GM19455 (cell line): ENCODE measurements around the gene DGKZ.
"Not testable (repeated sequence)": the region's sequence is repeated elsewhere in the genome, so short reads cannot be mapped to it uniquely, and the experiment has no call there.

Experiments
- ATAC-seq: cut with Tn5 transposase; IDR thresholded peaks from one replicate; pipeline ENCODE4 v1.9.1; 2021; ENCODE audit not compliant: unreplicated experiment

Gene DGKZ, protein sequence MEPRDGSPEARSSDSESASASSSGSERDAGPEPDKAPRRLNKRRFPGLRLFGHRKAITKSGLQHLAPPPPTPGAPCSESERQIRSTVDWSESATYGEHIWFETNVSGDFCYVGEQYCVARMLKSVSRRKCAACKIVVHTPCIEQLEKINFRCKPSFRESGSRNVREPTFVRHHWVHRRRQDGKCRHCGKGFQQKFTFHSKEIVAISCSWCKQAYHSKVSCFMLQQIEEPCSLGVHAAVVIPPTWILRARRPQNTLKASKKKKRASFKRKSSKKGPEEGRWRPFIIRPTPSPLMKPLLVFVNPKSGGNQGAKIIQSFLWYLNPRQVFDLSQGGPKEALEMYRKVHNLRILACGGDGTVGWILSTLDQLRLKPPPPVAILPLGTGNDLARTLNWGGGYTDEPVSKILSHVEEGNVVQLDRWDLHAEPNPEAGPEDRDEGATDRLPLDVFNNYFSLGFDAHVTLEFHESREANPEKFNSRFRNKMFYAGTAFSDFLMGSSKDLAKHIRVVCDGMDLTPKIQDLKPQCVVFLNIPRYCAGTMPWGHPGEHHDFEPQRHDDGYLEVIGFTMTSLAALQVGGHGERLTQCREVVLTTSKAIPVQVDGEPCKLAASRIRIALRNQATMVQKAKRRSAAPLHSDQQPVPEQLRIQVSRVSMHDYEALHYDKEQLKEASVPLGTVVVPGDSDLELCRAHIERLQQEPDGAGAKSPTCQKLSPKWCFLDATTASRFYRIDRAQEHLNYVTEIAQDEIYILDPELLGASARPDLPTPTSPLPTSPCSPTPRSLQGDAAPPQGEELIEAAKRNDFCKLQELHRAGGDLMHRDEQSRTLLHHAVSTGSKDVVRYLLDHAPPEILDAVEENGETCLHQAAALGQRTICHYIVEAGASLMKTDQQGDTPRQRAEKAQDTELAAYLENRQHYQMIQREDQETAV

DNA sequence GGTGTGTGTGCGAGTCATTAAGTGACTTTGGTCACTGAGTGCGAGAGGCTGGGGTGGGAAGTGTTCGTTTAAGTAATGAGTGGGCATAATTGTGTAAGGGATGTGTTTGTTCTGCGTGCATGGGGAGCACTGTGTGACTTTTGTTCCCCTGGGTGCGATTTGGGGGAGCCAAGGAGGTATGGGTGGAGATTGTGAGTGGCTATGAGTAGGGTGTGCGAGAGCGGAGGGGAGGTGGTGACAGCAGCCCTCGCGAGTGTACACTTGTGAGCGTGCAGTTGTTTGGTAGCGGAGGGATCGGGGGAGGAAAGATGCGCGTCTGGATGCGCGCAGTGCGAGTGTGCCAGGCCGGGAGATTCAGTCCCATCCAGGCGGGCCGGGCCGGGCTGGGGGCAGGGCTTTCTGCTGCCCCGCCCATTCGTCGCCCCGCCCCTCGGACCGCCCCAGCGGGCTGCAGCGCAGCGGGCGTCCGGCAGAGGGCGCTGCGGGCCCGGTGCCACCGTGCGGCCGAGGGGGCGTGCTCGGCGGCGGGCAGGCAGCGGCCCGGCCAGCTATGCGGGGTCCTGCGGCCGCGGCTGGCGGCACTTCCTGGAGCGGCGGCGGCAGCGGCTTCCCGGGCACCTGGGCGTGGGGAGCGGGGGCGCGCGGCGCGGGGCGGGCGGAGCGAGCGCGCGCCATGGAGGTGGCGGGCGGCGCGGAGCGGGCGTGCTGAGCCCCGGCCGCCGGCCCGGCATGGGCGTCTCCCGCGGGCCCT lies at the start of gene DGKZ:
DGKZ (plus strand) TSS at position 578 of the 751 bp plus-strand sequence. CDS start 197 bp downstream, outside the sequence.
- ATAC-seq = peak; percentile 61

DNA sequence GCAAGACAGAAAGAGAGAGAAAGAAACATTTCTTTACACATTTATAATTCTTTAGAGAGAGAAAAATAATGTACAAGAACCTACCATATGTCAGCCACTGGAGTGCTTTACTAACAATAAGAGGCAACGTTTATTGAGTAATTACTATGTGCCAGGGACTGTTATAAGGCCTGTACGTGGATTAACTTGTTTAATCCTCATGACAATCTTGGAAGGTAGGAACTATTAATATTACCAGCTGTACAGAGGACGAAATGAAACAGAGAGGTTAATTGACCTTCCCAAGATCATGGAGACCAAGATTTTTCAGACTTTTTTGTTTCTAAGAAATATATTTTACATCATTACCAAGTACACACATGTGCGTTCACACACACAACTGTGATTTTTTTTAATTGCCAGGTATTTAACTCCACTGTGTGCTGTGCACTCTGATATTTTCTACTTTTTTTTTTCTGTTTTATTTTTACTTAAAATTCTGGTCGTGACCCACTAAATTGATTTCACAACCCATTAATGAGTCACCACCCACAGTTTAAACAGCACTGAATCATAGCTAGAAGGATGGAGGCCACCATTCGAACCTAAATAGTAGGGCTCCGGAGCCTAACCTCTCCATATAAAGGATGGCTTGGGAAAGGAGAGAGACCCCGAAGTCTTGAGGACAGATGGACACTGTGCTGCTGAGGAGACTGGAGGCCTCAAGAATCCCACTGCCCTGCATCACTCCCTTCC lies 48.4 kb upstream of the DGKZ start:
- ATAC-seq = no peak

DNA sequence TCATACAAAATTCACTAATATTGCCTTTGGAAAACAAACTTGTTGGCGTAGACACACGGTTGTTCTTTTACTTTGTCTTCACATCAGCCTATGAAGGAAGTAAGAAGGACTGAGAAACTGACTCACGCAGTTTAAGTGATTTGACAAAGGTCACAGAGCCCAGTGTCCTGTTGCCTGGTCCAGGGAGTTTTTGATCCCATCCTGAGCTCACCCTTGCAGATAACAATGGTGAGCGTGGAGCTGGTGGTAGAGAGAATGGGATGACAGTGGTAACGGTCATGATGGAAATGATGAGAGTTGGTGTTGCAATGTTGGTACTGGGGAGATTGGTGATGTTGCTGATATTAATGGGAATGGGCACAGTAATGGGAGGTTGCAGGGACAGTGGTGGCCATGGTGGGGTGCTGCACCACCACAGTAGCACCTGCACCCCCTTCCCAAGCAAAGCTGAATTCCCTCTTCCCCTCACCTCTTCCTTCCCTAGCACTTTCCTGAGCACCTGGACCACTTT lies 47.8 kb upstream of the DGKZ start:
- no peak for ATAC-seq

DNA sequence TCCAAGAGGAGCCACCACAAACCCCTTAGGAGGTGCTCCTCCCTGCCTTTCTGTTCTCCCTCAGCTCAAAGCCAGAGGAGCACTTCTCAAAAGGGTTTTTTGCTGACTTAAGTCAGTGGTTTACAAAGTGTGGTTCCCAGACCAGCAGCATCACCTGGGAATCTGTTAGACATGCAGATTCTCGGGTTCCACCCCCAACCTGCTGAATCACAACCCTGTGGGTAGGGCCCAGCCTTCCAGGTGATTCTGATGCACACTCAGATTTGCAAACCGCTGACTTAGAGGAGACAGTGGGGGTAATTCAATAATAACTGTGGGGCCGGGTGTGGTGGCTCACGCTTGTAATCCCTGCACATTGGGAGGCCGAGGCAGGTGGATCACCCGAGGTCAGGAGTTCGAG lies 47.0 kb upstream of the DGKZ start:
- ATAC-seq = no peak

DNA sequence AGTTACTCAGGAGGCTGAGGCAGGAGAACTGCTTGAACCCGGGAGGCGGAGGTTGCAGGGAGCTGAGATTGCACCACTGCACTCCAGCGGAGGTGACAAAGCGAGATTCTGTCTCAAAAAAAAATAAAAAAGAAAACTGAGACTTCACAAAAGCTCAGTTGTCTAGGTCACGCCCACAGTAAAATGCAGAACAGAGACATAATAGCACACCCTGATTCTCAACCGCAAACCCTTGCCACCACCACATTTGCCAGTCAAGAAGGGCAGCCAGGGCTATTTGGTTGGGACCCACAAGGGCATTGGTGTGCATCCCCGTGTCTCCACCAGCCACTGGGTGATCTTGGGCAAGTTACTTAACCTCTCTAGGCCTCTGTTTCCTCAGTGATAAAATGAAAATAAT lies 44.4 kb upstream of the DGKZ start:
- peak; percentile 83 for ATAC-seq

DNA sequence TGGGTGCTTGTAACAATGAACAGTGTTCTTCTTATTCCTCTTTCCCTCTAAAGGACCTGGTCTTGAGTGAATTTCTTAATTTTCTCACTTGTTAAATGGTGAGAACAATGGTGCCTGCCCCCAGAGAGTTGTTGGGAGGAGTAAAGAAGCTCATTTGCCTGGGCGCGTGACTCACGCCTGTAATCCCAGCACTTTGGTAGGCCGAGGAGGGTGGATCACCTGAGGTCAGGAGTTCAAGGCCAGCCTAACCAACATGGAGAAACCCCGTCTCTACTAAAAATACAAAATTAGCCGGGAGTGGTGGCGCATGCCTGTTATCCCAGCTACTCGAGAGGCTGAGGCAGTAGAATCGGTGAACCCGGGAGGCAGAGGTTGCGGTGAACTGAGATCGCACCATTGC lies 43.2 kb upstream of the DGKZ start:
- not testable (repeated sequence) for ATAC-seq

DNA sequence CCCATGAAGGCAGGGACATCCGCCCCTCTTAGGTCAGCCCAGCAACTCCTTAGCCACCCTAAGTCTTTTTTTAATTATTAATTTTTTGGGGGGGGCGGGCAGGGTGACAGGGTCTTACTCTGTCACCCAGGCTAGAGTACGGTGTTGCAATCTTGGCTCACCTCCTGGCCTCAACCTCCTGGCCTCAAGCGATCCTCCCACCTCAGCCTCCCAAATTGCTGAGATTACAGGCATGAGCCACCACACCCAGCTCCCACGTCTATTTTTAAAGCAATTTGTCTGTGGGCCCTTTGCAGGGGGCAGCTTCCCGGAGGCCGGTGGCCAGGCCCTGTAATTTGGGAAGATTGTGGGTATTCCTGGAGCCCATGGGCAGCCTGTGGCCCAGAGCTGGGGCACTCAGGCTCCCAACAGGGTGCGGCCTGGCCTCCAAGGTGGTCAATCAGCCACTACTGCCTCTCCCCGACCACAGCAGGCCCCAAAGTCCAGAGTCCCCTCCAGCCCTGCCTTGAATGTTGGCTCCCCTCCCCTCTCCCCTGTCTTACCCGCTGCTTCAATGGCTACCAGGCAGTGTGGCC lies 42.6 kb upstream of the DGKZ start:
- ATAC-seq = no peak

DNA sequence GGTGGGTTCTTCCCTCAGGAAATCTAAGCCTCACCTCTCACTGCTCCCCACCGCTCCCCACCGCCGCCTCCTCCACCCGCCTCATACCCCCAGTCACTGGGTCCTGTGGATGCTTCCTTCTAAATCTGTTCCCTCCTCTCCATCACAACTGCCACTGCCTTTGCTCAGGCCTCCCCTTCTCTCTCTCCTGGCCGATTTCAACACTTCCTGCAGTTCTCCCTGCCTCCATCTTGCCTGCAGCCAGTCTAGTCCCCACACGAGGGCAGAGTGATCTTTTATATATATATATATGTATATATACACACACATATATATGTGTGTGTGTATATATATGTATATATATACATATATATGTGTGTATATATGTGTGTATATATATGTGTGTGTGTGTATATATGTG lies 42.0 kb upstream of the DGKZ start:
- ATAC-seq = no peak

DNA sequence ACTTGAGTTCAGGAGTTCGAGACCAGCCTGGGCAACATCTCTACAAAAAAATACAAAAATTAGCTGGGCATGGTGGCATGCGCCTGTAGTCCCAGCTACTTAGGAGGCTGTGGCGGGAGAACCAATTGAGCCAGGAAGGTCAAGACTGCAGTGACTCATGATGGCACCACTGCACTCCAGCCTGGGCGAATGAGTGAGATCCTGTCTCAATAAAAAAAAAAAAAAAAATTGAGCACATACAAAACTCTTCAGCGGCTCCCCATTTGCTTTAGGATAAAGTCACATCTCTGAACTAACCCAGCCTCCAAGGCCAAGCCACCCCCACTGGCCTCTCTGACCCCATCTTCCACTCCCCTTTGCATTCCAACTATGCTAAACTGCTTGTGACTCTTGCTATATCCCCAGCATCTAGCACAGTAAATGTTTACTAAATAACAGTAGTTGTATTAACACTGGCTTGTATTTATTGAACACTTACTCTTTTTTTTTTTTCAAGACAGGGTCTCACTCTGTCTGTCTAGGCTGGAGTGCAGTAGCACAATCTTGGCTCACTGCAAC lies 40.9 kb upstream of the DGKZ start:
- ATAC-seq = no peak

DNA sequence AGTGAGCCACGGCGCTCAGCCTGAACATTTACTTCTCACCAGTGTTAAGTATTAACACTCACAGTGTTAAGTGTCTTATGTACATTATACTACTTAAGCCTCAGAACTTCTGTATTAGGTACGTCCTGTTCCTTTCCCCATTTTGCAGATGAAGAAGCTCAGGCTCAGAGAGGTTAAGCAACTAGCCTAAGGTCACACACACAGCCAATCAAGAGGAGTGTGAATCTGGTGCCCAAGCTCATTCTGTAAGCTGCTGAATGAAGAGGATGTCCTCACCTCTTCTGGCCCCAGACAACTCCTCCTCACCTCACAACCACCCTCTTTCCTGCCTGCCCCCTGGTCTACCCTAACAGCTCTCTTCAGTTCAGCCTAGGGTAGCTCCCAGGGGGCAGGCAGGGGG lies 39.9 kb upstream of the DGKZ start:
- ATAC-seq = no peak

DNA sequence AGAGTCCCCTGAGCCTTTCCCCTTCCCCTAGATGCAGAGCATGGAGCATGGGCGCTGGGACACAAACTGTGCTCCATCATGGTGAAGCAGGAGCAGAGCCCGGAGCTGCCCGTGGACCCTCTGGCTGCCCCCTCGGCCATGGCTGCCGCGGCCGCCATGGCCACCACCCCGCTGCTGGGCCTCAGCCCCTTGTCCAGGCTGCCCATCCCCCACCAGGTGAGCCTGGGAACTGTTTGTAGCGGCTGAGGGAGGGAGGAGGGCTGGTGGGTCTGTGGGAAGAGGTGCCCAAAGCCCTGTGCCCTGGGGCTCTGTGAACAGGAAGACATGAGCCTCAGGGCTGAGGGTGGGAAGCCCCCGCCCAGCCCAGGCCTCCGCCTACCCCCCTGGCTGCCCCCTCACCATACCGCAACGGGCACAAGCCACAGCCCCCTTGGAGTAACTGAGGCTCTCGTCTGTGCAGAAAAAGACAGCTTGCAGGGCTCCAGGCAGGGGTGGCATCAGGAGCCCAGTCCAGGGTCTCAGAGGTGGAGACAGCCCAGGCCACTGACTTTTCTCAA lies 39.4 kb upstream of the DGKZ start:
- no peak for ATAC-seq

DNA sequence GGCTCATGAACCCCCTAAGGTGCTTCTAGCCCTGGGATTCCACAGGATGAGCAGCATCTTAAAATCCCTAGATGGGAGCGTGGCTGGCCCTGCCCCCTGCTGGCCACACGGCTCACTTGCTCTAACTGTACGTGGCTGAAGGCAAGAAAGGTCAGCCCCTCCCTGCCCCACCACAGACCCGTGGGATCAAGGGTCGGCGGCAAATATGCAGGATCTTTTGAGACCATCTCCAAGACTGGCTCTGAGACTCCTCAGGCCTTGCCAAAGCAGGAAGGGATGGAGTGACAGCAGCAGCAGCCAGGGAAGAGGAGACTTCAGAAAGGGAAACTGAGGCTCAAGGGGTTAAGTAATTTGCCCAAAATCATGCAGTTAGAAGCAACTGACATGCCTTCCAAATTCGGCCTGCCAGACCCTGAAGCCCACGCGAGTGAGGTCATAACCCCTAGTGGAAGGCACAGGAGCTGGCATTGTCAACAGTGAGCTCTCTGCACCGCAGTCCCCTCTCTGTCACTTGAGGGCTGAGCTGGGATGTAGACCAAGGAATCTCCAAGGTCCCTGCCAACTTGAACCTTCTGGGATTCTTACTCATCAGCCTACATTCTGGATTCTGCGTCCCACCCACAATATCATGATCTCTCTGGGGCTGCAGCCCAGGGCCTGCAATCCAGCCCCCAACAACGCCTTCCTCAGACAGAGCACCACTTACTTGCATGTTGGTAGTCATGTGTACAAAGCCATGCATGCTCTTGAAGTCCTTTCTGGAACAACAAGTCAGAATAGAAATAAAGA lies 38.4 kb upstream of the DGKZ start:
- ATAC-seq = peak; percentile 59

DNA sequence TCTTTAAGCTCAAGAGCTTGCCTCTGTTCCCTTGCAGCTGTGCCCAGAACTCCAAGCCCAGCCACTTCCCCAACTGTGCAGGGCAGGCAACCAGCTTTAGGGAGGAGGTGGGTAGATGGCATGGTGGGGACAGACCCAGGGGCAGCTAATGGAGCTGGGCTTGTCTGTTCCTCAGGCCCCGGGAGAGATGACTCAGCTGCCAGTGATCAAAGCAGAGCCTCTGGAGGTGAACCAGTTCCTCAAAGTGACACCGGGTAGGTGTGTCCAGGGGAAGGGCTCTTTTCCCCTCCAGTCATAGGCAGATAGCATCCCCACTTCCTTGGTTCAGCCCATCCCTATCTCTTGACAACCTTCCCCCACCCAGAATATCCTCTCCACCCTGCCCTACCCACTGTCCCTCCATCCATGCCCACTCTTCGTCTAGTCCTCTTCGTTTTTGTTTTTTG lies 37.4 kb upstream of the DGKZ start:
- ATAC-seq = no peak

DNA sequence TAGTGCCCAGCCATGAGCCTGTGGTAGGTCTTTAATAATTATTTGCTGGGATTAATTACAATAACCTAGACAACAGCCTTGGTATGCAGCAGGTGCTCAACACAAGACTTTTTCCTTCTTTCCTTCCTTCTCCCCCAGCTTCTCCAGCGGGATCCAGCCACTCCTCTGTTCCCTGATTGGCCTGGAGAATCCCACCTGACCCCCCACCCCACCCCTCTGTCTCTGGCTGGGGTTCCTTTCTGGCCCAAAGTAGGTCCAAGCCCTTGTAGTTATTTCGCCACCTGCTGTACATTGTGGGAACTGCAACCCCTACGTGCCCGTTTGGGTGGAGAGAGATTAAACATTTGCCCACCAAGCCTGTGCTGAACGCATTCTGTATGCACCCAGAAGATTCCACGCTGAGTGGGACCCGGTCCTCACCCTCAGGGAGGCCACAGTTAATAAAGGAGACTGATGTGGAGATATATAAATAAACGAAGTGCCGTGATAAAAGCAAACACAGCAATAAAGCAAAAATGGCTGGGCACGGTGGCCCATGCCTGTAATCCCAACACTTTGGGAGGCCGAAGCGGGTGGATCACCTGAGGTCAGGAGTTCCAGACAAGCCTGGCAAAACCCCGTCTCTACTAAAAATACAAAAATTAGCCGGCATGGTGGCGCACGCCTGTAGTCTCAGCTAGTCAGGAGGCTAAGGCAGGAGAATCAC lies 32.1 kb upstream of the DGKZ start:
- no peak for ATAC-seq

DNA sequence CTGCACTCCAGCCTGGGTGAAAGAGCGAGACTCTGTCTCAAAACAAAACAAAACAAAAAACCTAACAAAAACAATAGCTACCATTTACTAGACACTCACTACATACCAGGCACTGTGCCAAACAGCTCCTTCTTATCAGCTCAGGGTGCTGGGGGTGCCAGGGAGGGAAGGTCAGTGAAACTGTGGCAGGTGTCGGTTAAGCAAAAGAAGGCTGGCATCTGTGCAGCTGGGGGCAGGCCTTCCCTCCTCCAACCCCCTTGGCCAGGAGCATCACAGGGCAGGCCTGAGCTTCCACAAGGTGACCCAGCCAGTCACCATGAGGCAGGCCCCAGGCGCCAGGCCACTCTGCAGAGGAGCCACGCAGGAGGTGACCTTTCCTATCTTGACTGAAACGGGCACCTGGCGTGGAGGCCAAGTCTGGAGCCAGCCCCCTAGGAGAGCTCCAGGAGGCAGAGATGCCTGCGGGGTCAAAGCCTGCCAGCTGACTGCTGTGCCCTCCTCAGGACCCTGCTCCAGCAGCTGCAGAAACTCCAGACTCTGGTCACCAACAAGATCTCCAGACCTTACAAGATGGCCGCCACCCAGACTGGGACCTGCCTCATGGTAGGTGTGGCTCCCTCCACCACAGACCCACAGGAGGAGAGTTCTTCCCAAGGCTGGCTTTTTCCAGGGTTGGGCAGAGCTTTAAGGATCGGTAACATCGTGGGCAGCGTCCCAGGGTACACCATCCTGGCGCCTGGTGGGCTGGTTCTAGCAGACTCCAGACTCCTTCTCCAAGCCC lies 31.3 kb upstream of the DGKZ start:
- ATAC-seq = no peak

DNA sequence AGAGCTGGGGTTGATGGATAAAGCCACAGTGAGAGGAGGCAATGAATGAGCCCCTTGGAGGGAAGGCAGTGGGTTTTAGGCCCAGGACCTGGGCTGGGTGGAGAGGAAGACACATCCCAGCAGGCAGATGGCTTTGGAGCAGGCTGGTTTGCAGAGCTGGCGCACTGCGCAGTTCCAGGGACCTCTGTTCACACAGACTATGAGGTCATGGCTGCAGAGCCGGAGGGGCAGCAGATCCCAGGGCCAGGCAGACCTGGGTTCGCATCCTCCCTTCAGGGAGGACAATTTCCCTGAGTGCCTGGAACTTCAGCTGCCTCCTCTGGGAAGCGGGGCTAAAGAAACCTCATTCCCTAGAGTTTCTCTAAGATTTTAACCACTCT lies 28.2 kb upstream of the DGKZ start:
- ATAC-seq = no peak

DNA sequence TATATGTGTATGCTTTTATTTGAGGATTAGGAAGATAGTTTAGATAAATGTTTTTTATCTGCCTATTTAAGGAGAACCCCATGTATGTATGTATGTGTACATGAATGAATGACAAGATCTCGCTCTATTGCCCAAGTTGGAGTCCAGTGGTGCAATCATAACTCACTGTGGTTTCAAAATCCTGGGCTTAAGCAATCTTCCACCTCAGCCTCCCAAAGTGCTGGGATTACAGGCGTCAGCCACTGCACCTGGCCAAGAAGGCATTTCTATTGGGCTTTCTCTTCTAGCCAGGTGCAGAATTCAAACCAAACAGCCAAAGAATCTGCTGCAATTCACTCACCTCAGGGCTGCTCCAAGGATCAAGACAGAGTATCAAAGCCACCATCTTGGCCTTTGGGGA lies 25.5 kb upstream of the DGKZ start:
- ATAC-seq = no peak
